ENCODE data around the gene MIEF2. TPM values are rescaled to one million over a fixed set of nuclear protein-coding genes. Genes with fewer than 3 reads are reported as not detected.
"Not testable (repeated sequence)": the region's sequence is repeated elsewhere in the genome, so short reads cannot be mapped to it uniquely, and the experiment has no call there.

Gene MIEF2
- total RNA-seq, 1 donor = 5.9 TPM

- H3K27me3 ChIP-seq (ENCODE audit: insufficient read depth, low read length) = no peaks in the 10 kb centered on the region
Measured at GRCh38 chr17:18280766-18281371, 20.4 kb downstream of the MIEF2 start.

GRCh38 chr17:18281788-18282187, 21.3 kb downstream of the MIEF2 start:
- no peaks in the 10 kb centered on the region for H3K27me3 ChIP-seq (ENCODE audit: insufficient read depth, low read length)
- H3K4me1 ChIP-seq (ENCODE audit: insufficient read depth, low read length) = no peaks in the 10 kb centered on the region
- no peaks in the 10 kb centered on the region for H3K9me3 ChIP-seq (ENCODE audit: low read depth, low read length)
- no peak overlapping the region for H3K4me3 ChIP-seq (ENCODE audit: low read length)

More at GRCh38 chr17:18280766-18281371, 20.4 kb downstream of the MIEF2 start:
- Histone ChIP-seq H3K4me3 (ENCODE audit: low read length) (no peak overlapping the region), H3K9me3 (ENCODE audit: low read depth, low read length) (no peaks in the 10 kb centered on the region), H3K4me1 (ENCODE audit: insufficient read depth, low read length) (no peaks in the 10 kb centered on the region)

- H3K4me1 ChIP-seq (ENCODE audit: insufficient read depth, low read length) = no peaks in the 10 kb centered on the region
Measured at GRCh38 chr17:18285296-18285695, 24.8 kb downstream of the MIEF2 start.

GRCh38 chr17:18291718-18292540, 31.5 kb downstream of the MIEF2 start:
- Histone ChIP-seq H3K27me3 (ENCODE audit: insufficient read depth, low read length) (no peaks in the 10 kb centered on the region), H3K9me3 (ENCODE audit: low read depth, low read length) (no peaks in the 10 kb centered on the region), H3K4me1 (ENCODE audit: insufficient read depth, low read length) (peaks cover 10% of the 10 kb centered on the region), H3K4me3 (ENCODE audit: low read length) (no peak overlapping the region)

More at GRCh38 chr17:18285296-18285695, 24.8 kb downstream of the MIEF2 start:
- H3K27me3 ChIP-seq (ENCODE audit: insufficient read depth, low read length) = no peaks in the 10 kb centered on the region
- no peaks in the 10 kb centered on the region for H3K9me3 ChIP-seq (ENCODE audit: low read depth, low read length)
- H3K4me3 ChIP-seq (ENCODE audit: low read length) = no peak overlapping the region

- H3K9me3 ChIP-seq (ENCODE audit: low read depth, low read length) = not testable (repeated sequence)
- H3K4me1 ChIP-seq (ENCODE audit: insufficient read depth, low read length) = peaks cover 51% of the 10 kb centered on the region
Measured at GRCh38 chr17:18298061-18298460, 37.6 kb downstream of the MIEF2 start.

GRCh38 chr17:18300725-18301480, 40.4 kb downstream of the MIEF2 start:
- peaks cover 50% of the 10 kb centered on the region for H3K4me1 ChIP-seq (ENCODE audit: insufficient read depth, low read length)
- H3K27me3 ChIP-seq (ENCODE audit: insufficient read depth, low read length) = no peaks in the 10 kb centered on the region
- H3K4me3 ChIP-seq (ENCODE audit: low read length) = no peak overlapping the region
- no peaks in the 10 kb centered on the region for H3K9me3 ChIP-seq (ENCODE audit: low read depth, low read length)

More at GRCh38 chr17:18298061-18298460, 37.6 kb downstream of the MIEF2 start:
- H3K4me3 ChIP-seq (ENCODE audit: low read length); H3K27me3 ChIP-seq (ENCODE audit: insufficient read depth, low read length): not testable (repeated sequence)

- not testable (repeated sequence) for H3K27me3 ChIP-seq (ENCODE audit: insufficient read depth, low read length); H3K4me3 ChIP-seq (ENCODE audit: low read length); H3K9me3 ChIP-seq (ENCODE audit: low read depth, low read length)
- H3K4me1 ChIP-seq (ENCODE audit: insufficient read depth, low read length) = peaks cover 35% of the 10 kb centered on the region
Measured at GRCh38 chr17:18303206-18303605, 42.7 kb downstream of the MIEF2 start.

GRCh38 chr17:18309202-18309601, 48.7 kb downstream of the MIEF2 start:
- Histone ChIP-seq H3K9me3 (ENCODE audit: low read depth, low read length) (no peaks in the 10 kb centered on the region), H3K4me1 (ENCODE audit: insufficient read depth, low read length) (peaks cover 25% of the 10 kb centered on the region), H3K27me3 (ENCODE audit: insufficient read depth, low read length) (no peaks in the 10 kb centered on the region)

GRCh38 chr17:18314059-18314730, 53.7 kb downstream of the MIEF2 start:
- peaks cover 65% of the 10 kb centered on the region for H3K4me1 ChIP-seq (ENCODE audit: insufficient read depth, low read length)
- no peaks in the 10 kb centered on the region for H3K9me3 ChIP-seq (ENCODE audit: low read depth, low read length)
- peak overlapping the region; percentile 93 for H3K4me3 ChIP-seq (ENCODE audit: low read length)
- H3K27me3 ChIP-seq (ENCODE audit: insufficient read depth, low read length) = no peaks in the 10 kb centered on the region

More at GRCh38 chr17:18309202-18309601, 48.7 kb downstream of the MIEF2 start:
- H3K4me3 ChIP-seq (ENCODE audit: low read length) = no peak overlapping the region

GRCh38 chr17:18314731-18315561, 54.5 kb downstream of the MIEF2 start, which contains the start of the genes SMCR8 and TOP3A:
SMCR8 (plus strand) TSS chr17:18315293; CDS start chr17:18315790, 497 bp downstream.
TOP3A (minus strand) TSS chr17:18314994; CDS start chr17:18314778, 216 bp downstream.
- peaks cover 72% of the 10 kb centered on the region for H3K4me1 ChIP-seq (ENCODE audit: insufficient read depth, low read length)
- no peaks in the 10 kb centered on the region for H3K27me3 ChIP-seq (ENCODE audit: insufficient read depth, low read length)
- H3K4me3 ChIP-seq (ENCODE audit: low read length) = peak within 1 kb of the TSS; percentile 93
- no peaks in the 10 kb centered on the region for H3K9me3 ChIP-seq (ENCODE audit: low read depth, low read length)

GRCh38 chr17:18315562-18315922, 55.1 kb downstream of the MIEF2 start:
- H3K4me3 ChIP-seq (ENCODE audit: low read length) = peak overlapping the region; percentile 93
- H3K9me3 ChIP-seq (ENCODE audit: low read depth, low read length) = no peaks in the 10 kb centered on the region
- H3K4me1 ChIP-seq (ENCODE audit: insufficient read depth, low read length) = peaks cover 78% of the 10 kb centered on the region
- H3K27me3 ChIP-seq (ENCODE audit: insufficient read depth, low read length) = no peaks in the 10 kb centered on the region

GRCh38 chr17:18315961-18316360, 55.5 kb downstream of the MIEF2 start:
- Histone ChIP-seq H3K9me3 (ENCODE audit: low read depth, low read length) (no peaks in the 10 kb centered on the region), H3K4me3 (ENCODE audit: low read length) (peak overlapping the region; percentile 93), H3K27me3 (ENCODE audit: insufficient read depth, low read length) (no peaks in the 10 kb centered on the region), H3K4me1 (ENCODE audit: insufficient read depth, low read length) (peaks cover 80% of the 10 kb centered on the region)
